Left lung (tissue), 10 donors: ENCODE data around the gene CPAMD8. TPM values are rescaled to one million over a fixed set of nuclear protein-coding genes. Genes with fewer than 3 reads are reported as not detected.

Source experiments
- ATAC-seq: fragments of 200-7000 bp; cut with Tn5 transposase; one replicate; pipeline ENCODE4 v1.9.1; 2020; ENCODE audit warnings: moderate library complexity
- DNase-seq, 4 donors: peaks; one replicate each; pipeline ENCODE4 v3.0.0-alpha.2; 2013 to 2020
- H3K27ac ChIP-seq, 2 donors: fragments of 200-600 bp; sonication (generic) in 1 of 2; one replicate each; pipeline versions ENCODE4 v1.5.0 to v1.8.0; 2020 to 2021
- H3K27me3 ChIP-seq, 2 donors: fragments of 200-600 bp; sonication (generic) in 1 of 2; one replicate each; pipeline versions ENCODE4 v1.5.0 to v1.8.0; 2020 to 2021
- H3K36me3 ChIP-seq, 2 donors: fragments of 200-600 bp; sonication (generic) in 1 of 2; one replicate each; pipeline versions ENCODE4 v1.5.0 to v1.8.0; 2020 to 2021
- H3K4me1 ChIP-seq, 2 donors: fragments of 200-600 bp; one replicate each; pipeline ENCODE4 v1.8.0; 2021
- H3K4me3 ChIP-seq, 2 donors: fragments of 200-600 bp; sonication (generic) in 1 of 2; one replicate each; pipeline versions ENCODE4 v1.5.0 to v1.8.0; 2020 to 2021; ENCODE audit warnings: mild to moderate bottlenecking in 1 of 2
- H3K9me3 ChIP-seq, 2 donors: fragments of 200-600 bp; sonication (generic) in 1 of 2; one replicate each; pipeline versions ENCODE4 v1.5.0 to v1.8.0; 2020 to 2021
- intact Hi-C, 2 donors: fragments of 100-400 bp; cut with DNase I; formaldehyde crosslinking; loops; one replicate each; pipeline versions ENCODE4 v1.11.2 to v1.14.2; 2022
- polyA plus RNA-seq, 6 donors: library from polyadenylated mRNA; unstranded; fragments of 120-200 nt; gene quantifications; one replicate each; pipeline ENCODE4 v1.2.1, GENCODE V29; 2013; ENCODE audit not compliant: insufficient read length in 6 of 6
- total RNA-seq, 2 donors: library from RNA; stranded (reverse); fragmentation: NEBNext Ultra II Directional; extraction: Animal tissue kit (Norgen Biotek cat#: 25700); gene quantifications; one replicate each; pipeline ENCODE4 v1.2.1, GENCODE V29; 2021
- TF ChIP-seq, protein P1 (sequence below), 2 donors: fragments of 200-600 bp; sonication (generic) in 1 of 2; IDR thresholded peaks; one replicate each; pipeline versions ENCODE4 v1.5.0 to v1.8.0; 2021; ENCODE audit warnings: antibody characterized with exemption in 2 of 2
- donor health status: DM: no; HTN: yes; CAD: no.
- donor health status: DM: no; HTN: no; CAD: no.

CPAMD8 gene
- total and polyA plus RNA-seq, 8 donors: 13.1 to 79.9 (median 64.8) TPM

- TF ChIP-seq, protein P1, sequence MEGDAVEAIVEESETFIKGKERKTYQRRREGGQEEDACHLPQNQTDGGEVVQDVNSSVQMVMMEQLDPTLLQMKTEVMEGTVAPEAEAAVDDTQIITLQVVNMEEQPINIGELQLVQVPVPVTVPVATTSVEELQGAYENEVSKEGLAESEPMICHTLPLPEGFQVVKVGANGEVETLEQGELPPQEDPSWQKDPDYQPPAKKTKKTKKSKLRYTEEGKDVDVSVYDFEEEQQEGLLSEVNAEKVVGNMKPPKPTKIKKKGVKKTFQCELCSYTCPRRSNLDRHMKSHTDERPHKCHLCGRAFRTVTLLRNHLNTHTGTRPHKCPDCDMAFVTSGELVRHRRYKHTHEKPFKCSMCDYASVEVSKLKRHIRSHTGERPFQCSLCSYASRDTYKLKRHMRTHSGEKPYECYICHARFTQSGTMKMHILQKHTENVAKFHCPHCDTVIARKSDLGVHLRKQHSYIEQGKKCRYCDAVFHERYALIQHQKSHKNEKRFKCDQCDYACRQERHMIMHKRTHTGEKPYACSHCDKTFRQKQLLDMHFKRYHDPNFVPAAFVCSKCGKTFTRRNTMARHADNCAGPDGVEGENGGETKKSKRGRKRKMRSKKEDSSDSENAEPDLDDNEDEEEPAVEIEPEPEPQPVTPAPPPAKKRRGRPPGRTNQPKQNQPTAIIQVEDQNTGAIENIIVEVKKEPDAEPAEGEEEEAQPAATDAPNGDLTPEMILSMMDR (IDR thresholded peaks at IDR 0.05): no peak
- Histone ChIP-seq H3K4me1 (peaks cover 0 to 23% of the 10 kb centered on the region in 2 donors), H3K27me3 (peaks cover 0 to 47% of the 10 kb centered on the region in 2 donors), H3K9me3 (no peaks in the 10 kb centered on the region), H3K4me3 (no peak overlapping the region), H3K36me3 (no peaks in the 10 kb centered on the region), H3K27ac (peak overlapping the region in 1 of 2 donors; percentile 42)
- DNase-seq (peak in 1 of 4 donors; percentile 57), ATAC-seq (no peak)
- intact Hi-C loops: no loop called here
These were observed 132.5 kb downstream of the CPAMD8 start for GRCh38 chr19:16894080-16894479.

DNA sequence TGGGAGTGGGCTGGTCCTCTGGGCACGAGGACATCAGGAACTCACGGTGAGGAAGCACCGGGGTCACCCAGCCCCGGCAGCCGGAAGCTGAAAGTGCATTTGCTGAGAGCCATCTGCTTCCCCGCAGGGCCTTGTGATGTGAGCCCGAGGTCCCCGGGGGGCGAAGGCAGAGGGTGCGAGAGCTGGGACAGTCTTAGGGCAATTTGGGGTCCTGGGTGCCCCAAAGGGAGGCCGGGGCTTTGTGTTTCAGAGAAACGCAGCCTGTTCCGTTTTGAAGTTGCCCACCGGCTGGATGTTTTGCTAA, 133.0 kb downstream of the CPAMD8 start:
- peak overlapping the region in 1 of 2 donors; percentile 42 for H3K27ac ChIP-seq
- TF ChIP-seq, protein P1 (IDR thresholded peaks at IDR 0.05): no peak

DNA sequence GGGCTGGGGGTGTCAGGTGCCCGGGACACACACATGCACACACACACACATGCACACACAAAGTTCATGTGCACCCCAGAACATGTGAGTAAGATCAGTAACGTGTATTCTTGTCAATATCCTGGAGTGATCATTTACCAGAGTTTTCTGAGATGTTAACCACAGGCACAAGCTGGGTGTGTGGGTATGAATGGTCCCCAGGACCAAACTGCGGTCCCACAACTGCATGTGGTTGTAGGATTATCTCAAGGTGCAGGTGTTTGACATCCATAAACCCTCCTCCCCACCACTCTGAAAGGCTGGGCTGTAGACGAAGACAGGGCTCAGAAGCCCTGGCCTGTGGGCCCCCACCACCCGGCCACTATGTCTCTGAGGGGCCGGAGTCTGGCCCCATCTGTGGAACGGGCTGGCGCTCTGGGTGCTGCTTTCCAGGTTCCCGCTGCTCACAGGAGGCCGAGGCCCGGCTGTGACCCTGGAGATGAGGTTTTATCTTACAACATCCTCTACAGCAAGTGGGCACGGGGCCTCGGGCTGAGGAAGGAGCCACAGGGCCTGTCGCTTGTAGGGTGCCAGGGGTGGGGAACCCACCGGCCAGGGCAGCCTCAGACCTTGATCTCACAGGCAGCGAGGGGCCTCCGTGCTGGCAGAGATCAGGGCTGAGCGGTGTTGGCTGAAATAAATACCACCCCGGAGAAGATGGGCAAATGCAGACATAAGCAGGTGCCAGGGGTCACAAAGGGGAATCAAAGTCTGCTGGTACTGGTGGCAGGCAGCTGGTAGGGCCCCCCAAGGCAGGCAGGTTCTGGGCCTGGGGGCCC, 133.5 kb downstream of the CPAMD8 start:
- Histone ChIP-seq H3K9me3 (no peaks in the 10 kb centered on the region), H3K27me3 (peaks cover 0 to 56% of the 10 kb centered on the region in 2 donors), H3K36me3 (no peaks in the 10 kb centered on the region), H3K4me1 (peaks cover 0 to 33% of the 10 kb centered on the region in 2 donors), H3K27ac (peak overlapping the region in 1 of 2 donors; percentile 42), H3K4me3 (no peak overlapping the region)
- peak in 1 of 4 donors; percentile 66 for DNase-seq
- intact Hi-C loops: no loop called here
- no peak for ATAC-seq
- TF ChIP-seq, protein P1 (IDR thresholded peaks at IDR 0.05): no peak

More for the DNA sequence above, 133.0 kb downstream of the CPAMD8 start:
- peaks cover 0 to 52% of the 10 kb centered on the region in 2 donors for H3K27me3 ChIP-seq
- peaks cover 0 to 27% of the 10 kb centered on the region in 2 donors for H3K4me1 ChIP-seq
- ATAC-seq (no peak), DNase-seq (peak in 1 of 4 donors; percentile 78)
- H3K9me3 ChIP-seq: no peaks in the 10 kb centered on the region
- intact Hi-C loops: no loop called here
- no peaks in the 10 kb centered on the region for H3K36me3 ChIP-seq
- no peak overlapping the region for H3K4me3 ChIP-seq

GRCh38 chr19:16892436-16892835, 134.2 kb downstream of the CPAMD8 start:
- Histone ChIP-seq H3K27ac (no peak overlapping the region), H3K36me3 (no peaks in the 10 kb centered on the region), H3K4me1 (peaks cover 0 to 38% of the 10 kb centered on the region in 2 donors), H3K27me3 (peaks cover 0 to 56% of the 10 kb centered on the region in 2 donors), H3K4me3 (no peak overlapping the region), H3K9me3 (no peaks in the 10 kb centered on the region)
- intact Hi-C loops: no loop called here
- ATAC-seq (no peak), DNase-seq (peak in 1 of 4 donors; percentile 49)
- TF ChIP-seq, protein P1 (IDR thresholded peaks at IDR 0.05): no peak

GRCh38 chr19:16891696-16892382, 134.8 kb downstream of the CPAMD8 start:
- intact Hi-C loops: no loop called here
- DNase-seq (no peak), ATAC-seq (no peak)
- H3K27ac ChIP-seq: no peak overlapping the region
- TF ChIP-seq, protein P1 (IDR thresholded peaks at IDR 0.05): no peak
- peaks cover 0 to 44% of the 10 kb centered on the region in 2 donors for H3K4me1 ChIP-seq
- H3K36me3 ChIP-seq: no peaks in the 10 kb centered on the region
- H3K9me3 ChIP-seq: no peaks in the 10 kb centered on the region
- no peak overlapping the region for H3K4me3 ChIP-seq
- peaks cover 0 to 60% of the 10 kb centered on the region in 2 donors for H3K27me3 ChIP-seq
